Measurements from ENCODE around the gene WIPI1. TPM values are rescaled to one million over a fixed set of nuclear protein-coding genes. Genes with fewer than 3 reads are reported as not detected.

WIPI1 gene
- total and polyA plus RNA-seq, 9 of the 15 experiments (the other 6 are each of a cell fraction or from before 2014, with no cell fraction given): 3.7 to 23.5 (median 11.8) TPM

- TF ChIP-seq E2F4 (CRISPR knock-in tag; IDR thresholded peaks at IDR 0.05; ENCODE audit: low read depth) (no peak), NCOA1 (IDR thresholded peaks at IDR 0.05; ENCODE audit: low read depth) (no peak), ZNF324 (CRISPR knock-in tag; IDR thresholded peaks at IDR 0.05) (no peak), KAT8 (IDR thresholded peaks at IDR 0.05; ENCODE audit: low read depth) (no peak), STAT5B (CRISPR knock-in tag; IDR thresholded peaks at IDR 0.05) (no peak), JUN (IDR thresholded peaks at IDR 0.05; ENCODE audit: borderline replicate concordance, low read depth, low read length) (no peak), JUN (CRISPR knock-in tag; IDR thresholded peaks at IDR 0.05; ENCODE audit: borderline replicate concordance) (no peak), TFAM (CRISPR knock-in tag; conservative IDR thresholded peaks at IDR 0.05) (no peak), ZFP91 (CRISPR knock-in tag; IDR thresholded peaks at IDR 0.05) (no peak), EP300 (IDR thresholded peaks at IDR 0.05; ENCODE audit: low read length) (no peak), FOXM1 (IDR thresholded peaks at IDR 0.05; ENCODE audit: low read depth) (no peak), FOXM1 (CRISPR knock-in tag; IDR thresholded peaks at IDR 0.05; ENCODE audit: low read depth) (no peak), DMBX1 (CRISPR knock-in tag; IDR thresholded peaks at IDR 0.05; ENCODE audit: borderline replicate concordance) (0 out of 2 replicates have a peak, but pooled peaks have one; percentile 58), SRSF3 (IDR thresholded peaks at IDR 0.05; ENCODE audit: insufficient read depth, low read length) (no peak)
- TF ChIP-seq, protein P1, sequence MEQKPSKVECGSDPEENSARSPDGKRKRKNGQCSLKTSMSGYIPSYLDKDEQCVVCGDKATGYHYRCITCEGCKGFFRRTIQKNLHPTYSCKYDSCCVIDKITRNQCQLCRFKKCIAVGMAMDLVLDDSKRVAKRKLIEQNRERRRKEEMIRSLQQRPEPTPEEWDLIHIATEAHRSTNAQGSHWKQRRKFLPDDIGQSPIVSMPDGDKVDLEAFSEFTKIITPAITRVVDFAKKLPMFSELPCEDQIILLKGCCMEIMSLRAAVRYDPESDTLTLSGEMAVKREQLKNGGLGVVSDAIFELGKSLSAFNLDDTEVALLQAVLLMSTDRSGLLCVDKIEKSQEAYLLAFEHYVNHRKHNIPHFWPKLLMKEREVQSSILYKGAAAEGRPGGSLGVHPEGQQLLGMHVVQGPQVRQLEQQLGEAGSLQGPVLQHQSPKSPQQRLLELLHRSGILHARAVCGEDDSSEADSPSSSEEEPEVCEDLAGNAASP (IDR thresholded peaks at IDR 0.05): no peak
- TF ChIP-seq, protein P2, sequence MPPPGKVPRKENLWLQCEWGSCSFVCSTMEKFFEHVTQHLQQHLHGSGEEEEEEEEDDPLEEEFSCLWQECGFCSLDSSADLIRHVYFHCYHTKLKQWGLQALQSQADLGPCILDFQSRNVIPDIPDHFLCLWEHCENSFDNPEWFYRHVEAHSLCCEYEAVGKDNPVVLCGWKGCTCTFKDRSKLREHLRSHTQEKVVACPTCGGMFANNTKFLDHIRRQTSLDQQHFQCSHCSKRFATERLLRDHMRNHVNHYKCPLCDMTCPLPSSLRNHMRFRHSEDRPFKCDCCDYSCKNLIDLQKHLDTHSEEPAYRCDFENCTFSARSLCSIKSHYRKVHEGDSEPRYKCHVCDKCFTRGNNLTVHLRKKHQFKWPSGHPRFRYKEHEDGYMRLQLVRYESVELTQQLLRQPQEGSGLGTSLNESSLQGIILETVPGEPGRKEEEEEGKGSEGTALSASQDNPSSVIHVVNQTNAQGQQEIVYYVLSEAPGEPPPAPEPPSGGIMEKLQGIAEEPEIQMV (tag; conservative IDR thresholded peaks at IDR 0.05; ENCODE audit: low read depth): no peak
- TF ChIP-seq, protein P3, sequence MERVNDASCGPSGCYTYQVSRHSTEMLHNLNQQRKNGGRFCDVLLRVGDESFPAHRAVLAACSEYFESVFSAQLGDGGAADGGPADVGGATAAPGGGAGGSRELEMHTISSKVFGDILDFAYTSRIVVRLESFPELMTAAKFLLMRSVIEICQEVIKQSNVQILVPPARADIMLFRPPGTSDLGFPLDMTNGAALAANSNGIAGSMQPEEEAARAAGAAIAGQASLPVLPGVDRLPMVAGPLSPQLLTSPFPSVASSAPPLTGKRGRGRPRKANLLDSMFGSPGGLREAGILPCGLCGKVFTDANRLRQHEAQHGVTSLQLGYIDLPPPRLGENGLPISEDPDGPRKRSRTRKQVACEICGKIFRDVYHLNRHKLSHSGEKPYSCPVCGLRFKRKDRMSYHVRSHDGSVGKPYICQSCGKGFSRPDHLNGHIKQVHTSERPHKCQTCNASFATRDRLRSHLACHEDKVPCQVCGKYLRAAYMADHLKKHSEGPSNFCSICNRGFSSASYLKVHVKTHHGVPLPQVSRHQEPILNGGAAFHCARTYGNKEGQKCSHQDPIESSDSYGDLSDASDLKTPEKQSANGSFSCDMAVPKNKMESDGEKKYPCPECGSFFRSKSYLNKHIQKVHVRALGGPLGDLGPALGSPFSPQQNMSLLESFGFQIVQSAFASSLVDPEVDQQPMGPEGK (CRISPR knock-in tag; IDR thresholded peaks at IDR 0.05; ENCODE audit: borderline replicate concordance): no peak
- TF ChIP-seq, protein P4, sequence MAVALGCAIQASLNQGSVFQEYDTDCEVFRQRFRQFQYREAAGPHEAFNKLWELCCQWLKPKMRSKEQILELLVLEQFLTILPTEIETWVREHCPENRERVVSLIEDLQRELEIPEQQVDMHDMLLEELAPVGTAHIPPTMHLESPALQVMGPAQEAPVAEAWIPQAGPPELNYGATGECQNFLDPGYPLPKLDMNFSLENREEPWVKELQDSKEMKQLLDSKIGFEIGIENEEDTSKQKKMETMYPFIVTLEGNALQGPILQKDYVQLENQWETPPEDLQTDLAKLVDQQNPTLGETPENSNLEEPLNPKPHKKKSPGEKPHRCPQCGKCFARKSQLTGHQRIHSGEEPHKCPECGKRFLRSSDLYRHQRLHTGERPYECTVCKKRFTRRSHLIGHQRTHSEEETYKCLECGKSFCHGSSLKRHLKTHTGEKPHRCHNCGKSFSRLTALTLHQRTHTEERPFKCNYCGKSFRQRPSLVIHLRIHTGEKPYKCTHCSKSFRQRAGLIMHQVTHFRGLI (CRISPR knock-in tag; IDR thresholded peaks at IDR 0.05): no peak
Observed at GRCh38 chr17:68462381-68463210, 5.3 kb upstream of the WIPI1 start (continued).

Data from K562 (cell line).